Superior temporal gyrus (tissue), 1 donor: ENCODE measurements around the gene NEDD4.
"Not testable (repeated sequence)": the region's sequence is repeated elsewhere in the genome, so short reads cannot be mapped to it uniquely, and the experiment has no call there.

Source experiments
- DNase-seq: peaks from one replicate; pipeline ENCODE4 v3.0.0-alpha.2; 2016; ENCODE audit errors: extremely low spot score

NEDD4 gene

GRCh38 chr15:56006371-56006770 is 13.0 kb upstream of the NEDD4 start:
- not testable (repeated sequence) for DNase-seq

GRCh38 chr15:56004281-56004680 is 10.9 kb upstream of the NEDD4 start:
- not testable (repeated sequence) for DNase-seq

GRCh38 chr15:56003777-56004176 is 10.4 kb upstream of the NEDD4 start:
- DNase-seq = not testable (repeated sequence)

GRCh38 chr15:56003277-56003676 is 9.9 kb upstream of the NEDD4 start:
- DNase-seq = not testable (repeated sequence)

- no peak for DNase-seq
Measured at GRCh38 chr15:56001471-56002078, 8.2 kb upstream of the NEDD4 start.

- DNase-seq = no peak
Measured at GRCh38 chr15:55999658-56000057, 6.2 kb upstream of the NEDD4 start.

- DNase-seq = no peak
Measured at GRCh38 chr15:55998478-55998877, 5.1 kb upstream of the NEDD4 start.

- peak; percentile 62 for DNase-seq
Measured at GRCh38 chr15:55993804-55994560, 570 bp upstream of the NEDD4 start.

- DNase-seq = peak; percentile 37
Measured at GRCh38 chr15:55992769-55993110, 672 bp downstream of the NEDD4 start.

- no peak for DNase-seq
Measured at GRCh38 chr15:55991802-55992768, 1.3 kb downstream of the NEDD4 start.

GRCh38 chr15:55990998-55991397 is 2.4 kb downstream of the NEDD4 start:
- no peak for DNase-seq

GRCh38 chr15:55990516-55990915 is 2.9 kb downstream of the NEDD4 start:
- DNase-seq = no peak

GRCh38 chr15:55989383-55989782 is 4.0 kb downstream of the NEDD4 start:
- DNase-seq = no peak

- DNase-seq = no peak
Measured at GRCh38 chr15:55981582-55982249, 11.7 kb downstream of the NEDD4 start.

- no peak for DNase-seq
Measured at GRCh38 chr15:55980511-55980910, 12.9 kb downstream of the NEDD4 start.

- DNase-seq = no peak
Measured at GRCh38 chr15:55977231-55977630, 16.2 kb downstream of the NEDD4 start.

GRCh38 chr15:55970286-55970685 is 23.1 kb downstream of the NEDD4 start:
- DNase-seq = no peak

GRCh38 chr15:55969582-55969981 is 23.8 kb downstream of the NEDD4 start:
- no peak for DNase-seq

- DNase-seq = no peak
Measured at GRCh38 chr15:55968923-55969322, 24.5 kb downstream of the NEDD4 start.

GRCh38 chr15:55965091-55965490 is 28.3 kb downstream of the NEDD4 start:
- no peak for DNase-seq

- DNase-seq = no peak
Measured at GRCh38 chr15:55960946-55961345, 32.5 kb downstream of the NEDD4 start.
